ENCODE data around the gene OTOG. TPM values are rescaled to one million over a fixed set of nuclear protein-coding genes. Genes with fewer than 3 reads are reported as not detected.

The OTOG gene
- total and polyA plus RNA-seq, 12 donors: not detected

GRCh38 chr11:17629113-17629512 lies 82.1 kb downstream of the OTOG start:
- Histone ChIP-seq H3K4me1 (replicated peaks in 1 of 2) (no peaks in the 10 kb centered on the region), H3K9me3 (replicated peaks in 1 of 3) (no peaks in the 10 kb centered on the region), H3K27me3 (peaks cover 4% of the 10 kb centered on the region), H3K4me3 (no peak overlapping the region), H3K36me3 (replicated peaks in 1 of 2) (no peaks in the 10 kb centered on the region), H3K27ac (no peak overlapping the region)
- 73 to 88% (median 78%) methylated on average over 4 to 5 of the region's 5 CpGs for WGBS, 4 donors
- no peak for TF ChIP-seq CTCF (IDR thresholded peaks at IDR 0.05)
- TF ChIP-seq POLR2A (IDR thresholded peaks at IDR 0.05): no peak
- intact Hi-C loops (cut with DNase I): no loop called here
- peak in 1 of 7 donors; percentile 2 for DNase-seq

- H3K27ac ChIP-seq: no peak overlapping the region
- H3K4me3 ChIP-seq: no peak overlapping the region
- TF ChIP-seq POLR2A (IDR thresholded peaks at IDR 0.05): no peak
- no peak for TF ChIP-seq CTCF (IDR thresholded peaks at IDR 0.05)
- H3K9me3 ChIP-seq (replicated peaks in 1 of 3): no peaks in the 10 kb centered on the region
- no peak for DNase-seq
- no peaks in the 10 kb centered on the region for H3K36me3 ChIP-seq (replicated peaks in 1 of 2)
- WGBS, 4 donors: 59 to 75% (median 69%) methylated on average over 2 of the region's 2 CpGs
- intact Hi-C loops (cut with DNase I): no loop called here
- peaks cover 4% of the 10 kb centered on the region for H3K27me3 ChIP-seq
- H3K4me1 ChIP-seq (replicated peaks in 1 of 2): no peaks in the 10 kb centered on the region
Measured at GRCh38 chr11:17630936-17631335, 83.9 kb downstream of the OTOG start.

- Histone ChIP-seq H3K9me3 (replicated peaks in 1 of 3) (no peaks in the 10 kb centered on the region), H3K4me3 (no peak overlapping the region), H3K27me3 (no peaks in the 10 kb centered on the region), H3K27ac (no peak overlapping the region), H3K4me1 (replicated peaks in 1 of 2) (no peaks in the 10 kb centered on the region), H3K36me3 (replicated peaks in 1 of 2) (no peaks in the 10 kb centered on the region)
- 86 to 93% (median 92%) methylated on average over 13 to 19 of the region's 19 CpGs for WGBS, 4 donors
- DNase-seq: no peak
- TF ChIP-seq POLR2A (IDR thresholded peaks at IDR 0.05) (no peak), CTCF (IDR thresholded peaks at IDR 0.05) (no peak)
- intact Hi-C loops (cut with DNase I): no loop called here
Measured at GRCh38 chr11:17631702-17632365, 84.8 kb downstream of the OTOG start.

- no peak for DNase-seq
- Histone ChIP-seq H3K27ac (no peak overlapping the region), H3K27me3 (no peaks in the 10 kb centered on the region), H3K36me3 (replicated peaks in 1 of 2) (no peaks in the 10 kb centered on the region), H3K4me3 (no peak overlapping the region), H3K4me1 (replicated peaks in 1 of 2) (no peaks in the 10 kb centered on the region), H3K9me3 (replicated peaks in 1 of 3) (no peaks in the 10 kb centered on the region)
- TF ChIP-seq CTCF (IDR thresholded peaks at IDR 0.05): no peak
- intact Hi-C loops (cut with DNase I): no loop called here
- 90 to 95% (median 92%) methylated on average over 2 to 11 of the region's 11 CpGs for WGBS, 4 donors
Measured at GRCh38 chr11:17633279-17633986, 86.4 kb downstream of the OTOG start.
